Gastrocnemius medialis (tissue), 4 donors: Measurements from ENCODE around the gene CD27.

Source experiments
- CTCF ChIP-seq, 5 experiments: fragments of 450-650 bp in 3 of 5; fragments of 200-600 bp in 2 of 5; sonication (generic) in 2 of 5; IDR thresholded peaks in 4 of 5; conservative IDR thresholded peaks in 1 of 5; 1 replicate in 4 of 5; 2 replicates in 1 of 5; pipeline ENCODE4 v1.5.1; 2016 to 2019; ENCODE audit warnings: antibody characterized with exemption in 5 of 5, mild to moderate bottlenecking in 3 of 5, moderate library complexity in 3 of 5
- POLR2A ChIP-seq, 2 donors: fragments of 450-650 bp; IDR thresholded peaks; one replicate each; pipeline ENCODE4 v1.6.1; 2017; ENCODE audit warnings: antibody characterized with exemption in 2 of 2, mild to moderate bottlenecking in 2 of 2, moderate library complexity in 2 of 2

- TF ChIP-seq CTCF (IDR thresholded peaks at IDR 0.05 in 4 of 5, conservative IDR thresholded peaks at IDR 0.05 in 1 of 5) = no peak
- no peak for TF ChIP-seq POLR2A (IDR thresholded peaks at IDR 0.05)
Observed at GRCh38 chr12:6444031-6444430, 724 bp upstream of the CD27 start.
